GM21515 (cell line): Measurements from ENCODE around the gene DGKD.

Source experiments
- ATAC-seq: cut with Tn5 transposase; IDR thresholded peaks from one replicate; pipeline ENCODE4 v1.9.1; 2021; ENCODE audit not compliant: unreplicated experiment

Gene DGKD

DNA sequence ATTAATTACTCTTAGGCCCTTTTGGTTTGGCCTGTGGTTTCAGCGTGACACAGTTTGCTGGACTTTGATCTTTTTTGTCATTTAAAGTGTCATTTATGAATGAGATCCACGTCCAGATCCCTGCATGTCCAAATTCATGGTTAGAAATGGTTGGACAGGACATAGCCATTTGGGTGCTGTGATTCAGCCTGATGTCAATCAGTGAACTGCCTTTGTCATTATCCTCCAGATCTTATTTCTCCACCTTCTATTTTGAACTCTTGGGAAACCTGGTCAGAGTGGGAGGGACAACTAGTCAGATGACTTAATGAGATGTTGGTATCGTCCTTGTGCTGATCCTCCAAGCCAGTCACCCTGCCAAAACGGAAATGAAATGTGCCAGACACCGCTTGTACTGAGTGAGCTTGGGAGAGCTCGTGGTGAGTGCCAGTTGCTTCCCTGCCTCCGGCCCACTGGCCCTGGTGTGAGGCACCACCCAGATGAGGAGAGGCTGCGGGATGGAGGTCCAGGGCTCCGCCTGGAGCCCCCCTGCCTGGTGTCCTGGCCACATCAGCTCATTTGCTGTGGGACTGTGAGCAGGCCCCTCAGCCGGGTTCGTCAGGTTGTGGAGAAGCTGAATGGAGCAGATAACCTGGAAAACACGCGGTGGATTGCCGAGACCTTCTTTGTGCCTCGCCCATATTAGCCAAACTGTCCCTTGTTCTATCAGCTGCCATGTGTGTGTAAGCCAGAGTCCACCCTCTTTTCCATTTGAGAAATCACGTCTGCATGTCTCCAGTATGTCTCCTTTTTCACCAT is 70.1 kb downstream of the DGKD start:
- no peak for ATAC-seq

DNA sequence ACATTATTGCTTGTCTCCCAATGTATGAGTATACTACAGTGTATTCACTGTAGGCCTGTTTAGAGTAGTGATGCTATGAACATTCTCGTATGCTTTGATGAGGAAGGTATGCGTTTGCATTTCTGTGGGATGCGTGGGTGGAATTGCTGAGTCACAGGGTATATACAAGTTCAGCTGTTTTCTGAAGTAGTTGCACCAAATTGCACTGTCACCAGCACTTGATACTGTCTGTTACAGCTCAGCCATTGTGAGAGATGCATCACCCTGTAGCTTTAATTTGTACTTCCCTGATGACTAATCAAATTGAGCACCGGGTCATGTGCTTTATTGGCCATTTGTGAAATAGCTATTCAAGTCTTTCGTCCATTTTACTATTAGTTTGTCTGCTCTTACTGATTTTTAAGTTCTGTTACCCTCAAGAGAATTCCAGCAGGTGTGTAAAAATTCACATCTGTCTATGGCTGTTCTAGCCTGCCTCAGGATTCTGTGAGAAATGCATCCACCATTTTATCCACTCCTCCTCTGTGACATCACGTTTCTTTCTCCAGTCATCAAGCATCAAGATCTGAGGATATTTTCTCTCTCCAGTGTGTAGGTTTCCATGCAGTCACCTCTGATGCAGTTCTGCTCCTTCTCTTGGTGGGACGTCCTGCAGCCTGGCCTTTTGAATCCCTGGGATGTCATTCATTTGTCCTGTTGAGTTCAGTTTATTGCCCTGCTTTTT is 72.5 kb downstream of the DGKD start:
- ATAC-seq, result no peak

DNA sequence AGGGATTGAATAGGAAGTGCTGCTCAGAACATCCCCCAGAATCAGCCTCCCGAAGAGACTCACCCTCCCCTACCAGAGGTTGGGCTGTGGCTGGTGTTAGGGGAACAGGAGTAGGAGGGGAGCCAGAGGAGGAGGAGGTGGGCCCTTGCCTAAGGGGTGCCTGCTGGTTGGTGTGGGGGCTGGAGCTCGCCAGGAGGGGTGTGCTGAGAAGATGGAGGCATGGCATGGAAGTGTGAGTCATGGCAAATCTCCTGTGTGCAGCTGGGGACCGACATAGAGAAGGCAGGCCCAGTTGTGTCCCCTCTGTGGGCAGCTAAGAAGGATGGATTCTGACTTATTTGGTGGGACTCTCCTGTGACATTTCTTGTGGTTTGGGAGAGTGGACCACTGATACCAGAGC is 73.7 kb downstream of the DGKD start:
- no peak for ATAC-seq

DNA sequence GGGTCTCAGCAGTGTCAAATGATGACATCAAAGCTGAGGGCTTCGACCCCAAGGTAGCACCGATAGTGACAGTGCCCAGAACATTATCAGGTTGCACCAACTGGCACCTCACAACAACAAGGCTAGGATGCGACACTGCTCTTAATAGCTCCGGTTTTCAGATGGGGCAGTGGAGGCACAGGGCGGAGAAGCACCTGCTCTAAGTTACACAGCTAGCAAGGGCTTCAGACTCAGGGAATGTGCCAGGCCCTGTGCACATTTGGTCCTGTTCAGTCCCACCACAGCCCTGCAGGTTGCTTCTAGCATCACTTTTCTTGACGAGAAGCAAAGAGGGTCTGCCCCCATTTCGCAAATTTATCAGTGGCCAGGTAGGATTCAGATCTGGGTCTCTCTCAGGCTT is 74.1 kb downstream of the DGKD start:
- ATAC-seq, result no peak

DNA sequence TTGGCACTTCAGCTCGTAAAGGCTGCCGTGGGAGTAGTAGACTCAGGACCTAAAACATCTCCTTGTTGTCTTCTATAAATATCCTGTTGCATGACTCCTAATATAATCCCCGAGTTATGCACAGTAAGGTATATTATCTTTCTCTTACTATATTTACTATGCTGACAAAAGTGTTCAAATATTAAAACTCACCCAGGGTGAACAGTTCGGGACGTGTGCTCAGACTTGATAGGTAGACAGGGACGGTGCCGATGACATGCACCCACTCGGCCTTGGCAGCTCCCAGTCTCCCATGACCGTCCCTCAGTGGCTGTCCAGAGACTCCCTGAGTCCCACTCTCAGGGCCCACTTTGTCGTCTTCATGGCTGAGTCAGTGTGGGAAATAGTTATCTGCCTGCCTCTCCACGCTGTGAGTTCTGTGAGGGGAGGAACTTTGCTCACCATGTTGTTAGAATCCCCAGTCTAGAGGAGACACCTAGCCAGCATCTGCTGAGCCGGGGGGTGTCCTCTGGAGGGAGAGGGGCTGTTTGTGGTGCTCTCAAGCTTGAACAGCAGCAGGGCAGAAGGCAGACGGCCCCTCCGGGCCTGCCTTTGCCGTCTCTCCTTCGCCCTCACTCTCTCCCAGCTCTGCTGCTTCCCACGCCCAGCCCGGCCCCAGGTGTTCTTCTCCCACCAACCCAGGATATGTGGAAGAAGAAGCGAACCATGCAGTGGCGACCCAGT is 75.0 kb downstream of the DGKD start:
- ATAC-seq, result no peak

DNA sequence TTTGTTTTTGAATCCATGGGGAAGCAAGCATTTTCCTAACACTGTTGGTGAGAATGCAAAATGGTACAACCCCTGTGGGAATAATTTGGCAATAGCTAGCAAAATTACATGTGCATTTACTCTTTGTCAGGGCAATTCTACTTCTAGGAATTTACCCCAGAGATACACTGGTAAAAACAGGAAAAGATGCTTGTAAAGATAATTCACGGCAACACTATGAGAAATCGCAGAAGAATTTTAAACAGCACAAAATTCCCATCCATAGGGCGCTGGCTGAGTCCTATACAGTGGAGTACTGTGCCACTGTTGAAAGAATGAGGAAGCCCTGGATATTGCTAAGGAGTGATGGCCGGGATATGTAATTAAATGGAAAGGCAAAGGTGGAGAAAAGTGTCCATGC is 75.8 kb downstream of the DGKD start:
- ATAC-seq, result no peak

DNA sequence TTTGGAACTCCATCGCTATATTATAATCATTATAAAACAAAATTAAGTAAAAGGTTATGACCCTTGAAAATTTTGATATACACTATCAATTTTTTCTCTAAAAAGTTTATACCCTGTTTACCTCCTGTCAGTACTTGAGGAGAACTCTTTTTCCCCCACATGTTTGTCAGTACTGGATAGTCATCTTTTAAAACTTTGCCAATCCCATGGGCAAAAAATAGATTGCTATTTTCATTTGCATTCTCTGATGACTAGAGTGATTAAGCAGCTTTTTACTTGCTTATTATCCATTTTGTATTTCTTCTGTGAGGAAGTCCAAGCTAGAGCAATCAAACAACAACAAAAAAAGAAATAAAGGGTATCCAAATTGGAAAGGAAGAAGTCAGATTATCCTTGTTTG is 76.4 kb downstream of the DGKD start:
- ATAC-seq, result no peak

DNA sequence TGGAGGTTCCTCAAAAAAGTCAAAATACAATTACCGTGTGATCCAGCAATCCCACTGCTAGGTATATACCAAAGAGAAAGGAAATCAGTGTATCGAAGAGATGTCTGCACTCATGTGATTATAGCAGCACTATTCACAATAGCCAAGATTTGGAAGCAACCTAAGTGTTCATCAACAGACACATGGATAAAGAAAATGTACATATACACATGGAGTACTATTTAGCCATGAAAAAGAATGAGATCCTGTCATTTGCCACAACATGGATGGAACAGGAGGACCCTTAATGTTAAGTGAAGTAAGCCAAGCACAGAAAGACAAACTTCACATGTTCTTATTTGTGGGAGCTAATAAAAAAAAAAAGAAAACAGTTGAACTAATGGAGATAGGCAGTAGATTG is 78.7 kb downstream of the DGKD start:
- ATAC-seq, result no peak

DNA sequence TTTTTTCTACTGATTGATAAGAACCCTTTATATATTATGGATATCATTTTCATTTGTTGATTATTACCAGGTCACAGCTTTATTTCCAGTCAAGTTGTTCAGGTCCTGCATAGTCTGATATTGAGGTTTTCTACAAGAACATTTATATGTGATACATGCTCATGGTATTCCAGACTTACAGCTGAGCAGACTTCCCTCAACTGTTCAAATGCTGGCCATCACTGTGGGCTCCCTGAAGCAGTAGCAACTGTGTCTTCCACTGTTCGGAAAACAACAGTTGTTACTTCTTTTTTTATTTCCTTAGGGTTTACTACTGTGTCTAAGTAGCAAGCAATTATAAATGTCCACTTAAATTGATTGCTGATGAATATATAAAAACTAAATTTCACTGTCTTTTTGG is 79.5 kb downstream of the DGKD start:
- ATAC-seq, result no peak

DNA sequence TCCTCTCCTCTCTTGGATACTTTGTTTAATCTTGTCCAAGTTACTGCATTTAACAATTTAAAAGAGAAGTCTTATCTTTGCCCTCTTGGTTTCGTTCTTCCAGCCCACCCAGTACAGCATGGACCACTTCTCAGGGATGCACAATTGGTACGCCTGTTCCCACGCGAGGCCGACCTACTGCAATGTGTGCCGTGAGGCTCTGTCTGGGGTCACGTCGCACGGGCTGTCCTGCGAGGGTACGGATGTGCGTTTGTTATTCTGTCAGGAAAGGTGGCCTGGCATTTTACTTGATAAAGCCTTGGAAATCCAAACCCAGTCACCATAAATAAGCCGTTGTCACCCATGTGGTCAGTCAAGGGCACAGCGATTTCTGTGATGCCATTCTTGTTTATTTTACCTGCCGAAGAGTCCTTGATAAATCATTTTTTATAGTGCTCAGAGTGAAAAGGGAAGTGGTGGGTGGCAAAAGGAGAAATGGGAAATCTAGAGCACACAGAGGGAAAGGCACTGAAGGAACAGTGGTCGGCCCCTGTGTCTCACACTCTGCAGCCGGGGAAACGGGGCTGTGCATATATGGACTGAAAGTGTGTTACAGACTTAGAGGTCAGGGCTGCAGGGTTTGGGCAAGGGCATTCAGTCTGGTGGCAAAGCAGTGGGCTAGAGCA is 80.5 kb downstream of the DGKD start:
- ATAC-seq, result no peak

DNA sequence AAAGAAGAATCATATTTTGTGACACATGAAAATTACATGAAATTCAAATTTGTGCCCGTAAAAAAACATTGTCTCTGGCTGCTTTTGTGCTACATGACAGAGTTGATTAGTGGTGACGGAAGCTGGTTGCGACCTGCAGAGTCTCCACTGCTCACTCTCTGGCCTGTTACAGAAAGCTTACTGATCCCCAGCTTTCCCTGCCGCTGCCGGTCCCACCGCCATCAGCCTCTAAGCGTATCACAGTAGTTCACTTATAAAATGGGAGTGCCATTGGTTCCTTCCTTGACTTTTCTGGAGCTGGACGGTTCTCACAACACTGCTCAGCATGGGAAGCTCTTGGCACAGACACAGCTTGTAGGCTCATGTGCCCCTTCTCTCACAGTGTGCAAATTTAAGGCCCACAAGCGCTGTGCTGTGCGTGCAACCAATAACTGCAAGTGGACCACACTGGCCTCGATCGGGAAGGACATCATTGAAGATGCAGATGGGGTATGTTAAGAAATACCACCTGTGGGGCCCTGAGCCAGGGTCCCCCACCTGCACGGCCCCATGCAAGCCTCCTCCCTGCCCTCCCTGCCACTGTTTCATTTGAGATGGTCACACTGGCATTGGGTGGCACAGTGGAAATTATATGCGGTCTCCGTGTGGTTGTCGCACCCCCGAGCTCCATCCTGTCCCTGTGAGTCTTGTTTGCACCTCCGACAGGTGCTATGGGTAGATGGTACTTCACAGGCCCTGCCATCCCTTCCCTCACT is 81.3 kb downstream of the DGKD start:
- no peak for ATAC-seq

DNA sequence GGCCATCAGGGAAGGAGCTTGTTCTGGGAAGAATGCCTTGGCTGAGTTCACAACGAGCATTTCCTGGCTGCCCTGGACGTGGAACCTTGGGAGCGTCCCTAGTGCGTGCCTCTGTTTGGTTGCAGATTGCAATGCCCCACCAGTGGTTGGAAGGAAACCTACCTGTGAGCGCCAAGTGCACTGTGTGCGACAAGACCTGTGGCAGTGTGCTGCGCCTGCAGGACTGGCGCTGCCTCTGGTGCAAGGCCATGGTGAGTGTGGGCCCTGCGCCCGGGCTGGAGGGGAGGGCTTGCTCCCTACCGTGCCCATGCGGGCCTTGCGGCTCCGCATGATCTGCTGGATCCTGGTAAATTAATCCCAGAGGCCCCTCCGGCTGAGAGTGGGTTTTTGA is 81.9 kb downstream of the DGKD start:
- ATAC-seq, result no peak

DNA sequence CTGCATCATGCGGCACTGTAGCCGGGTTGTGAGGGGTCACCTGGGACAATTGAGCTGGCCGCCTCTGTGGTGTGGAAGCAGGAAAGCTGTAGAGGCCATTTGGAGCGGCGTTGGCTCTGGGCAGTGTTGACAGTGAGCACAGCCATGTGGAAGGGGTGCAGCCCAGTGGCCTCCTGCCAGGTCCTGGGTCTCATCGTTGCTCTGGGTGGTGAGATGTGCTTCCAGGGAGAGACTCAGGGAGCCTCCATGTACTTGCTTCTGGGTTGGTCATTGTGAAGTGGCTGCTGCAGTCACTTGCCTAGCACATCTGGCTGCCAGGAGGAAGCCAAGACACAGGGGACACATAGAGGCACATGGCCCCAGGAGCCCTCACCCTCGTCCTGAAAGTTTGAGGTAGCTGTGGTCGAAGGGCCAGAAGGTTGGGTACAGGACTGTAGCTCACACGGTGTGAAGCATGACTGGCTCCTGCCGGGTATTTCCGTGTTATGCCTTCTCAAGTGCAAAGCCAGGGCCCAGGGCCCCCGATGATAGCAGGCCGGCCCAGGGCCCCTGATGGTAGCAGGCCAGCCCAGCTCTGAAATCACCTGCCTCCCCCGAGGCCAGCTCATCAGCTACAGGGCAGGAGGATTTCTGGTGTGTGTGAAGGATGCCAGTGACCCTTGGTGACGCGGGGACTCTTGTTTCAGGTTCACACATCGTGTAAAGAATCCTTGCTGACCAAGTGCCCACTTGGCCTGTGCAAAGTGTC is 82.6 kb downstream of the DGKD start:
- ATAC-seq, result no peak

DNA sequence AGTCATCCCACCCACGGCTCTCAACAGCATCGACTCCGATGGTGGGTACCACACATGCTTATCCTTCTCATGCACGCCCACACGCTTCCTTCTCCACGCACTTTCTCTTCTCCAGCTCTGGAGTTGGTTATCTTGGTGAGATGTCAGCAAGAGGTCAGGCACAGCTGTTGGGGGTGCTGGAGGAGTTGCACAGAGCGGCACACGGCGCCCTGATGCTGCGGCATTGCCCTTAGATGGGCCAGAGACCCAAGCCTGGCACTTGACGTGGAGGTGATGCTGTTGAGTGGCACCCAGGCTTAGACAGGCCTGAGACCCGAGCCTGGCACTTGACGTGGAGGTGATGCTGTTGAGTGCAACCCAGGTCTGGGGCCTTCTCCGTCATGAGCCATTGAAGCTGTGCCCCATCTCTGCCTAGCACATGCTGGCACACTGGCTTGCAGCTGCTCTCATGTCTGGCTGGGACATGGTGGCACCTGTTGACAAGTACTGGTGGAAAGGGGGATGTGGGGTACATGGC is 83.2 kb downstream of the DGKD start:
- no peak for ATAC-seq

DNA sequence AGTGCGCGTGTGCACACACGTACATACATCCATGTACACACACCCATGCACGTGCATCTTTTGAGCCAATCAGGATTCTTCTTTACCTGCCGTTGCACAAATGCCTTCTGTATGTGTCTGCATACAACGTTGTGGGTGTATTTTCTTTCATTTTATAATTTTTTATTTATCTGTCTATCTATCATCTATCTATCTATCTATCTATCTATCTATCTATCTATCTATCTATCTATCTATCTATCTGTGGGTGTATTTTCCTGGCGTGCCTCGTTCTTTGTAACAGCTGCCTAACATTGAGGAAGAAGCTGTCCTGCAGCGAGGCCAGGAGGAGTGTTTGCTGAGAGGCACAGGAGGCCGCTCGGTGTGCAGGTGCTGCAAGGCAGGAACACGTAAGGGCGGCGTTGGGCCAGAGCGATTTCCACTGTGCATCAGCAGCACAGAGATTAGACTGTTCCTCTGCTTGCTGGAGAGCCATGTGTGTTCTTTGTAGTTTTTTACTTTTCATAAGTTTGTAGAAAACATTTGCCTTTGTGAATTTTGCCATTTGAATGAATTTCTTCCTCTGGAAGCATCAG is 84.4 kb downstream of the DGKD start:
- ATAC-seq, result no peak

DNA sequence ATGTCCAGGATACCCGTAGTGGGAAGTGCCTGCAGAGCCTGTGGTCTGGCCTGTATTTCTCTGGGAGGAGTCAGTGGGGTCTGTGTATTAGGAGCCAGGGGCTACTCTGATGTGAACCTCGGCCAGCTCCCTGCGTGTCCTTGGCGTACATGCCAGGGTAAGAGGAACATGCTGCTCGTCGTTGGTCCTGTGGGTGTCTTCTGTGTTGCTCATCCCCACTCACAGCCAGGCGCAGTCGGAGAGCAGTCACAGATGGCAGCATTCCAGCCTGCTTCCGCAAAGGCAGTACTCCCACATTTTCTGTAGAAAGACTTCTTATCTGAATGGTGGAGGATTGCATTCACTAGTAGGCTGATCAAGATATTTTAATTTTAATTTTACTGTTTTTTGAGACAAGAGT is 84.9 kb downstream of the DGKD start:
- no peak for ATAC-seq

DNA sequence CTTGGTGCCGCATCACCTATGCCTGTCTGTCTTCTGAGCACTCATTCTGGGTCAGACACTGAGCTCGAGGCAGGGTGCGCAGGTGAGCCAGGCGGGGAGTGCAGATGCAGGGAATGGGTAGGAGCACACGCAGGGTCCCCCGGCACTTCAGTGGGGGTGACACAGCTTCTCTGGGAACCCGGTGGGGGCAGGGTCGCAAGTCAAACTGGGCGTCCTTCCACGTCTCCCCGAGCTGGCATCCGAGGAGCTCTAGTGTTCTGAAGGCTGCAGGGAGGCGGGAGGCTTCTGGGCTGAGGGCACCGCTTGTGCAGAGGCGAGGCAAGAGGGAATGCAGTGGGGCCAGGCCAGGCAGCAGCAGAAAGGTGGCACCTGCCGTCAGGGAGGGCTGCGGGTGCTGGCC is 86.0 kb downstream of the DGKD start:
- ATAC-seq, result no peak

DNA sequence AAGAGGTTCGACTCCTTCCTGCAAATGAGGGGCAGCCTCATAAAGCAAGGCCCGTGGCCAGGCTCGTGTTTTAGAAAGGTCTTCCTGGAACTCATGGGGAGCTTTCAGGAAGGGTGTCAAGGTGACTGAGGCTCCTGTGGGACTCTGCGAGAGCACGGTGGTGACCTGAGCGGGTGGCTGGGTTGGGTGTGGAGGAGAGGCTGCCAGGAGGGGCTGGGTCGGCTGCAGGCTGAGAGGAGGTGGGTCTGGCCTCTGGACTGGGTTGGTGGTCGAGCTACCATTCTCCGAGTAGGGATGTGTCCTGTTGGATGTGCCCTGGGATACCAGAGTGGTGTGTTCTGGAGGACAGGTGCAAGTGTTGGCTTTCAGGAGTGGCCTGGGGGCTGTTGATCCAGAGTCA is 86.4 kb downstream of the DGKD start:
- ATAC-seq, result no peak

DNA sequence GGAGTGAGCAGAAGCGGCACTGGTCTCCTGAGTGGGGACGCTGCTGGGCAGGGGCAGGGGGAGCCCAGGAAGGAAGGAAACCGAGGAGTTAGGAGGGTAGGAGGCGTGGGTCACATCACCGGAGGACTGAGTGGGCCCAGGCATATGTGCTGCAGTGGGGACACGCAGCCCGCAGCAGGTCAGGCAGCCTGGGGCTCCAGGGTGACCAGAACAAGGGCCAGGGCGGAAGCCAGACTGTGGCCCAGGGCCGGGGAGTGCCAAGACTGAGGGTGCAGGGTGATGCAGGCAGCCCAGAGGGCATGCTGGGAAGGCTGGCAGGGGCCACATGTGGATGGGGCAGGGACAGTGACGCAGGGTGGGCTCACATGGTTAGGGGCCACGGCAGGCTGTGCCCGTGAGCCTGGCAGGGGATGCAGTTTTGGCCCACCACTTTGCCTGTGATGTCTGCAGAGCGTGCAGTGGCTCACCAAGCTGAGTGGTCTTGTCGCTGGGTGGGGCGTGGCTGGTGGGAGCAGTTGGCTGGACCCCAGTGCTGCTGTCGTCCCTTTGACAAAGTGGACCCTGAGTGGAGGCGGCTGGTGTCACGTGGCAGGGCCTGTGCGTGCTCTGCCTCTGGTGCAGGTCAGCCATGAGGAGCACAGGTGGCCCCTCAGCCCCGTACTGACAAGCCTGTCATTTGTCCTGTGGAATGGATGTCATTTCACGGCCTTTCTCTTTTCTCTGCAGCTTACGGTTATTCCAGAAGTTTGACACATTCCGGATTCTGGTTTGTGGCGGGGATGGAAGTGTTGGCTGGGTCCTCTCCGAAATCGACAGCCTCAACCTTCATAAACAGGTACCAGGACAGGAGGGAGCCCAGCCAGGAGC is 87.1 kb downstream of the DGKD start:
- ATAC-seq, result no peak
